COR-L47 (cell line): Measurements from ENCODE around the gene LDLR.

ENCODE experiments used
- DNase-seq: peaks from one replicate; lab custom pipeline; 2025; lab: John Stamatoyannopoulos, UW

Gene LDLR

DNA sequence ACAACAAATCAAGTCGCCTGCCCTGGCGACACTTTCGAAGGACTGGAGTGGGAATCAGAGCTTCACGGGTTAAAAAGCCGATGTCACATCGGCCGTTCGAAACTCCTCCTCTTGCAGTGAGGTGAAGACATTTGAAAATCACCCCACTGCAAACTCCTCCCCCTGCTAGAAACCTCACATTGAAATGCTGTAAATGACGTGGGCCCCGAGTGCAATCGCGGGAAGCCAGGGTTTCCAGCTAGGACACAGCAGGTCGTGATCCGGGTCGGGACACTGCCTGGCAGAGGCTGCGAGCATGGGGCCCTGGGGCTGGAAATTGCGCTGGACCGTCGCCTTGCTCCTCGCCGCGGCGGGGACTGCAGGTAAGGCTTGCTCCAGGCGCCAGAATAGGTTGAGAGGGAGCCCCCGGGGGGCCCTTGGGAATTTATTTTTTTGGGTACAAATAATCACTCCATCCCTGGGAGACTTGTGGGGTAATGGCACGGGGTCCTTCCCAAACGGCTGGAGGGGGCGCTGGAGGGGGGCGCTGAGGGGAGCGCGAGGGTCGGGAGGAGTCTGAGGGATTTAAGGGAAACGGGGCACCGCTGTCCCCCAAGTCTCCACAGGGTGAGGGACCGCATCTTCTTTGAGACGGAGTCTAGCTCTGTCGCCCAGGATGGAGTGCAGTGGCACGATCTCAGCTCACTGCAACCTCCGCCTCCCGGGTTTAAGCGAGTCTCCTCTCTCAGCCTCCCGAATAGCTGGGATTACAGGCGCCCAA is at the start of gene LDLR:
TSS of gene LDLR (plus strand) at position 210 of the 760 bp plus-strand sequence. CDS start at position 296, 86 bp downstream.
- DNase-seq = peak; percentile 79

DNA sequence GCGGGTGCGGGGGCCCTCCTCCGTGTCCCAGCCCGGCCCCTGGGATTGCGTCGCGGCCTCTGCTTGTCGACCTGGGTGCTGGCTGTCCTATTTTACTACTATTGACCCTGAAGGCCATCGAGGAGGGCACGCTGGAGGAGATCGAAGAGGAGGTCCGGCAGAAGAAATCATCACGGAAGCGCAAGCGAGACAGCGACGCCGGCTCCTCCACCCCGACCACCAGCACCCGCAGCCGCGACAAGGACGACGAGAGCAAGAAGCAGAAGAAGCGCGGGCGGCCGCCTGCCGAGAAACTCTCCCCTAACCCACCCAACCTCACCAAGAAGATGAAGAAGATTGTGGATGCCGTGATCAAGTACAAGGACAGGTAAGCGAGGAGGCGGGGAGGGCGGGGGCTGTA is 48.1 kb upstream of the LDLR start:
- no peak for DNase-seq

DNA sequence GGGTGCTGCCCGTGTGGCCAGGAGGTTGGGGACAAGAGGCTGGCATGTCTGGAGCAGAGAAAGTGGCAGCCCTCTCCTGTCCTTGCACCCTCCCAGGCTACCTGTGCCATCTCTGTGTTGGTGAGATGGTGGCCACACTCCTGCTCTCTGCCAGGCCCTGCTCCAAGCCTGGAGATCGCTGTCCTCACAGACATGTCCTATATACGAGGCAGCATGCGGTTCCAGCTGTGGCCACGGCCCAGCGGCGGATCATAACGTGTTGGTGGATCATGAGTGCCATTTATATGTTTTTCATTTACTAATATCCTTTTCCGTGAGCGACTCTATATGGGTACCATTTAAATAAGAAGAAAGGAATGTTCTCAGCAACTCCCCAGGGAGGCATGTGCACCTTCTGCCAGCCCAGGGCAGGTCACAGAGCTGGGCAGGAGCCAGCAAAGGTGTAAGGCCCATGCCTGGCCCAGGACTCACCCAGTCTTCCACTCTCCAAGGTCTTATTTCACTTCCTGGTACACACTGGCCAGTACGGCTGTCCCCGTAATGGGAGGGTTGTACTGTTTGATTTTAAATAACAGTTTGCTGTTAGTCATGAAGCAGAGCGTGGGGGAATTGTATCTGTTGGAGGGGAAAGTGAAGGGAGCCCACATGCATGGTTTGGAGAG is 47.2 kb upstream of the LDLR start:
- no peak for DNase-seq

DNA sequence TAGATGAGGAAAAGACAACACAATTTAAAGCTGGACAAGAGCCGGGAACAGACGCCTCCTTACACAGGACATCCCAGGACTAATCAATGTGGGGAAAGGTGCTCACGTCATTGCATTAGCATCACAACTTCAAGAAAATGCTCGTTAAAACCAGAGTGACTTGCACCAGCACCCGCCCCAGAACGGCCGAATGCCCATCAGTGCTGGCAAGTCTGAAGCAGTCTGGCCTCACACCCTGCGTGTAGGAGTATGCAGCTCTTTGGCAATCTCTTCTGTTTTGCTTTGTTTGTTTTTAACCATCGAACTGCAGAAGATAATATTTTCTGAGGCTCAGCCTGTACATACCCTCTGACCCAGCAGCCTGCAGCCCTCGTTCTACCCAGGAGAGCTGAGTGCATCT is 44.8 kb upstream of the LDLR start:
- DNase-seq = no peak

DNA sequence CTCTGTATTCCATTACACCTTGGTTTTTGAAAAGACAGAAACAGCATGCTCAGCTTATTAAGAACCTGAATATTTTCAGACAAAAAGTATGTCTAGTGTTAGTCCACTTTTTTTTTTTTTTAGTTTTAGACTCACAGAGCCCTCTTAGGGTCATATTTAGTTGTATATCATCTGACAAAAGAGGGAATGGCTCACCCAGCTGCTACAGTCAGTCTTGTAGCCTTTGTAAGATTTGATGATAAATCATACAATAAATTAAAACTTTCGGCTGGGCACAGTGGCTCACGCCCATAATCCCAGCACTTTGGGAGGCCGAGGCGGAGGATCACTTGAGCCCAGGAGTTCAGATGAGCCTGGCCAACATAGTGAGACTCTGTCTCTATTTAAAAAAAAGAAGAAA is 43.7 kb upstream of the LDLR start:
- DNase-seq = no peak

DNA sequence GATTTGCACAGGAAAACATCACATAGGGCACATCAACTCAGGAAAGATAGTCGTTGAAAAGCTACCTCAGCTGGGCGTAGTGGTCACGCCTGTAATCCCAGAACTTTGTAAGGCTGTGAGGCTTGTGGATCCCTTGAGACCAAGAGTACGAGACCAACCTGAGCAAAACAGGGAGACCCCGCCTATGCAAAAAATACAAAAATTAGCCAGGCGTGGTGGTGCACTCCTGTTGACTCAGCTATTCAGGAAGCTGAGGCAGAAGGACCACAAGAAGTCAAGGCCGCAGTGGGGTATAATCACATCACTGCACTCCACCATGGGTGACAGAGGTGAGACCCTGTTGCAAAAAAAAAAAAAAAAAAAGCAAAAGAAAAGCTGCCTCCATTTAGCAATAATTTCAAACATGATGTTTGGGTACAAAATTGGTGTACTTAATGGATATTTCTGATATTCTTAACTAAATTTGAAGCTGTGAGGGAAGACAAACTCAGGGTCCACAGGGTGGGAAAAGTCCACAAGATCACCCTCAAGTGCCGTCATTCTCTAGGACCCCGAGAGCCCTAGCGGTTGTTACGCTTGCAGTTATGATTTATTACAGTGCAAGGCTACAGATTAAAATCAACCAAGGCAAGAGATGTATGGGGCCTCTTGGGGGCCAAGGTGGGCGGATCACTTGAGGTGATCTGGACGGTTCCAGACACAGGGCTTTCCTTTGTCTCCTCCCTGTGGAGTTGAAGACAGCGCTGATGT is 42.5 kb upstream of the LDLR start:
- no peak for DNase-seq

DNA sequence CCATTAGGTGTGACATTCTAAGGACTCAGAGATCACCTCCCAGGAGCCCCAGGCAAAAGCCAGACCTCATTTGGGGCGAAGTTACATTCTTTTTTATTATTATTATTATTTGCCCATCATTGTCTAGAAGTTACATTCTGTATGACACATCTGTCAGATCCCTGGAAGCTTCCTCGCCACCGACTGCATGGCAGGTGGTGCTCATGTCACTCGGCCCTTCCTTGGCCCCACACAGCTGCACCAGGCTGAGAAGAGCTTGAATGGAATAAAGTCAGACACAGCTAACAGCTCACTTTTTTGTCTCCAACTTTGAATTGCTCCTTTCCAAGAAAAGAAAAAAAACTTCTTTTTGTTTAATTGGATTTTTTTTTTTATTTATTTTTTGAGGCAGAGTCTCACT is 41.4 kb upstream of the LDLR start:
- DNase-seq = no peak

DNA sequence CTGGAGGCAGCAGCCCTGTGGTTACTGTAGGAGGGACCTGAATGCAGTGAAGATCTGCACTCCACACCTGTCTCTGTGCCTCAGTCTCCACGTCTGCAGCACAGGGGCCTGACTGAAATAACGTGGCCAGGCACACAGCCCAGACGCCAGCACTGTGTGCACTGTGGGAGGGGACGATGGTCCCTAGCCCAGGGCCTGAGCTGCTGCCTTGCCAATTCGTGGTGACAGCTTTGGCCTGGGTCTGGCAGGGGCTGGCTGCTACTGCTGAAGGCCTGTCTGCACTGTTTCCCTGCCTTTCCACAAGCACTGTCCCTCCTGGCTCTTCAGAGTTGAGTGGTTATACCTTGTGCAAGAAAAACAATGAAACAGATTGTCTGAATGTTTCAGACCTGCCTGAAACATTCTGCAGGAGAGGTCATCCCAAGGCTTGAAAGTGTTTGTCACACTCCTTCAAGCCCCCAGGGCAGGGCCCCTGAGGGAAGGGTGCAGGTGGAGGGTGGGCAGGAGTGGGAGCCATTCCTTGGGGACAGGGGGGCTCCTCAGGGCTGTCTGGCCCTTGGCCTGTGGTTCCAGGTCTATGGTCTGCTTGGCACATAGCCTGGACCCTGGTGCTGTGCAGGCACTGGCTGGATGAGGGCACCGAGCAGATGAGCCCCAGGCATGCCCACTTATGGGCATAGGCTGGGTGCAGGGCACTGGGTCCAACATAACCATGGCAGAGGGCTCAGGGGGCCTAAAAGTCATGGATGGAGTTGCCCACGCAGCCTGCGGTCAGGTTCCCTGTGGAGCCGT is 38.7 kb upstream of the LDLR start:
- no peak for DNase-seq

DNA sequence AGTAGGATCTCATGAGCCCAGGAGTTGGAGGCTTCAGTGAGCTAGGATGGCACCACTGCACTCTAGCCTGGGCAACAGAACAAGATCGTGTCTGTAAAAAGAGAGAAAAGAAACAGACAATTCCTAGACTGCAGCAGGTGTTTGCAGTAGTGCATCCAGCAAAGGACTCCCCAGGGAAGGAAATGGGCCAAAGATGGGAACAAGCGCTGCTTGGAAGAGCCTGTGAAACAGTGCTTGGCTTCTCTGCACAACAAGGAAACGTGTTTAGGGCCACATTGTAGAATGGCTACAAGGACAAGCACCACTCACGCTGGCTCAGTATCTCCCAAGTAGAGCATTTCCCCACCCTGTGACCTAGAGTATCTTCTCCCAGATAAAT is 35.5 kb upstream of the LDLR start:
- no peak for DNase-seq

DNA sequence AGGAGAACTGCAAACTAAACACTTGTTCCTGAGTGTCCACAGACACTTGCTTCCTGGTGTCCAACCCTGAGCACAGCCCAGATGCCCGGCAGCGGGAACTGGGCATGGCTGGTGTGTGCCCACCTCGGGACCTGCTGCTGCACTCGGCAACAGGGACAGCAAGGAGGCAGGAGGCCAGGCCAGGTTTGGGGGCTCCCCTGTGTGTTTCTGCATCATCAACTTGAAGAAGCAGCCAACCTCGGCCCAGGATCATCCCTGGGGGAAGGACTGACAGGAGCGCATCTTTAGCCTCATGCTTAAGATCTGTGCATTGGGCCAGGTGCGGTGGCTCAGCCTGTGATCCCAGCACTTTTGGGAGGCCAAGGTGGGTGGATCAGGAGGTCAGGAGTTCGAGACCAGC is 35.1 kb upstream of the LDLR start:
- no peak for DNase-seq

DNA sequence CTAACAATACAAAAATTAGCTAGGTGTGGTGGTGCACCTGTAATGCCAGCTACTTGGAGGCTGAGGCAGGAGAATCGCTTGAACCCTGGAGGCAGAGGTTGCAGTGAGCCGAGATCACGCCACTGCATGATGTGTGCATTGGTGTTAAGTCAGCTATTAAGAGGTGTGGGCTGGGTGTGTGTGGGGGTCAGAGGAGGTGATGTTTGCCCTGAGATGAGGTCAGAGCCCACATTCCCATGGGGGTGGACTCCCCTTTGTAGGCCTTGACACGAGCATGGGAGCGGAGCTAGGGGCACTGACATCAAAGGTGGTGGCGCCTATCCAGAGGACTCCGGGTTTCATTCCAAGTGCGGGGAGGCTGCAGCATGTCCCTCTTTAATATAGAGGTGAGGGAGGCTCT is 34.6 kb upstream of the LDLR start:
- no peak for DNase-seq

DNA sequence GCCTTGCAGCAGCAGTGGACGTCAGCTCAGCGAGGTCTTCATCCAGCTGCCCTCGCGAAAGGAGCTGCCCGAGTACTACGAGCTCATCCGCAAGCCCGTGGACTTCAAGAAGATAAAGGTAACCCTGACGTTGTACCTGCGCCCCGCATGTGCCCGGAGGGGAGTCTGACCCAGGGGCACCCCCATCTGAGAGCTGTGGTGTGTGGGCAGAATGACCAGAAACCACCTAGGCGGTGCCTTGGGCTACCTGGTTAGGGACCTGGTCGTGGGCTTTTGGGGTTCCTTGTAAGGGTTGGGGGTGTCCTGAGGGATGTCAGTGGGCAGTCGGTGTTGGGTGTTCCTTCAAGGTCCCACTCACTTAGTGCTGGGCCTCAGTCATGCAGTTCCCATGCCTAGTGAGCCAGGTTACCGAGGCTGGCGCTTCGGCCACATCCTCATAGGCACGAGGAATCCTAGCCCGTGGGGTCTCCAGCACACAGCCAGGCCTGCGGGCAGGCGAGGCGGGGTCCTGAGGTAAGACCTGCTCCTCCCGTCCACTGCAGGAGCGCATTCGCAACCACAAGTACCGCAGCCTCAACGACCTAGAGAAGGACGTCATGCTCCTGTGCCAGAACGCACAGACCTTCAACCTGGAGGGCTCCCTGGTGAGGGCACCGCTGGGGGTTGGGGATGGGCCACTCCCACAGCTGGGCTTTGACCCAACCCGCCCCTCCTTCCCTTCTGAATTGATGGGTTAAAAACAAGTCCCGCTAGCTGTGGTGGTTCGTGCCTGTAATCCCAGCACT is 30.8 kb upstream of the LDLR start:
- DNase-seq = no peak

DNA sequence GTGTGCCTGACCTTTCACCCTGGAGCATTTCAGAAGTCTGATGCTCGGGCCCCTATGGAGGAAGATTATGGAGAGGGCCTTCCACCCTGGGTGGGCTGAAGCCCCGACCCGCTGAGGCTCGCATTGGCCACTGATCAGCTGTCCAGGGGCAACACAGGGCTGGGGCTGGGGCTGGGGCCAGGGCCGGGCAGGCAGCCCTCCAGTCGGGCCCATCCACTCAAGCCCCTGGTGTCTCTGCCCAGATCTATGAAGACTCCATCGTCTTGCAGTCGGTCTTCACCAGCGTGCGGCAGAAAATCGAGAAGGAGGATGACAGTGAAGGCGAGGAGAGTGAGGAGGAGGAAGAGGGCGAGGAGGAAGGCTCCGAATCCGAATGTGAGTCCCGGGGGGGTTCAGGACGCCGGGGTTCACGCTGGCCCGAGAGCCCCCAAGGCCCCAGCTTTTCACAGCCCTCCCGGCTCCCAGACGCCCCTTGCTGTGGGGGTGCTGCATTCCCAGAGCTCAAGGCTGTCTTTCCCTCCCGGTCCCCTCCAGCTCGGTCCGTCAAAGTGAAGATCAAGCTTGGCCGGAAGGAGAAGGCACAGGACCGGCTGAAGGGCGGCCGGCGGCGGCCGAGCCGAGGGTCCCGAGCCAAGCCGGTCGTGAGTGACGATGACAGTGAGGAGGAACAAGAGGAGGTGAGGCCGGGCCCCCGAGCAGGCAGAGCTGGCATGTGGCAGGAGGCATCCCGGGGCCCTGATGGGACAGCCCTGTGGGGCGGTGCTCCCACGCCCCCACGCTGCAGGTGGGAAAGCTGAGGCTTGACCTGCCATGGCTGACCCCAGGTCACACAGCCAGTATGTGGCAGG is 29.5 kb upstream of the LDLR start:
- no peak for DNase-seq

DNA sequence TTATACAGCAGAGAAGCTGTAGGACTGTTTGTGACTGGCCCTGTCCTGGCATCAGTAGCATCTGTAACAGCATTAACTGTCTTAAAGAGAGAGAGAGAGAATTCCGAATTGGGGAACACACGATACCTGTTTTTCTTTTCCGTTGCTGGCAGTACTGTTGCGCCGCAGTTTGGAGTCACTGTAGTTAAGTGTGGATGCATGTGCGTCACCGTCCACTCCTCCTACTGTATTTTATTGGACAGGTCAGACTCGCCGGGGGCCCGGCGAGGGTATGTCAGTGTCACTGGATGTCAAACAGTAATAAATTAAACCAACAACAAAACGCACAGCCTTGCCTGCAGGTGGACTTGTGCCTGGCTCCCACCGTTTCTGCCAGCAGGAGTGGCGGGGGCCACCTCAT is 27.3 kb upstream of the LDLR start:
- no peak for DNase-seq

DNA sequence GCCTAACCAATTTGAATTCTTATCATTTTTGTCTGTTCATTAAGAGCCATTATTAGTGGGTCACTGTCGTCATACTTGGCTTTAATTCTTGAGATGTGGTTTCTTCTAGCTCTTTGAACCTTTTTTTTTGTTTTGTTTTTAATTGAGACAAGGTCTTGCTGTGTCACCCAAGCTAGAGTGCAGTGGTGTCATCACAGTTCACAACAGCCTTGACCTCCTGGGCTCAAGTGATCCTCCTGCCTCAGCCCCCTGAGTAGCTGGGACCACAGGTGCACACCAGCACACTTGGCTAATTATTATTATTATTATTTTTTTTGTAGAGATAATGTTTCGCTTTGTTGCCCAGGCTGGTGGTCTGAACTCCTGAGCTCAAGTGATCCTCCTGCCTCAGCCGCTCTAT is 25.8 kb upstream of the LDLR start:
- DNase-seq = no peak

DNA sequence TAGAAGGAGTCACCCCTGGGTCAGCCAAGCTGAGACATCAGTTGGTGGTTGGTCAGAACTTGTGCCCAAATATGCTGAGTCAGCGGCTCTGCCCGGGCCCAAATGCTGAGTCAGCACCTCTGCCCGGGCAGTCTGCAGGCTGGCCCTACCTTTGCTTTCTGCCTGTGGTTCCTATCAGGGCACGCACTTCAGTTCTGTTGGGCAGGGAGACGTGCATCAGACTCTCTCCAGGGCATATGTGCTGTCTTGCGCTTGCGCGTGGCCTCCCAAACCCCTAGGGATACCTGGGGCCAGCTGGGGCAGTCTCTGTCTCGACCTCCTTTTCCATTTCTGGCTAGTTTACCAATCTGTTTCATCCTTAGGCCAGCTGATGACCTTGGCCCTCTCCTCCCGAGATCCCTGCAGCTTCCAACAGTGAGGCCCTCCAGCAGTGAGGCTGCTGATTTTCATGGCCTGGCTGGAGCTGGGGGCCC is 24.4 kb upstream of the LDLR start:
- DNase-seq = no peak

DNA sequence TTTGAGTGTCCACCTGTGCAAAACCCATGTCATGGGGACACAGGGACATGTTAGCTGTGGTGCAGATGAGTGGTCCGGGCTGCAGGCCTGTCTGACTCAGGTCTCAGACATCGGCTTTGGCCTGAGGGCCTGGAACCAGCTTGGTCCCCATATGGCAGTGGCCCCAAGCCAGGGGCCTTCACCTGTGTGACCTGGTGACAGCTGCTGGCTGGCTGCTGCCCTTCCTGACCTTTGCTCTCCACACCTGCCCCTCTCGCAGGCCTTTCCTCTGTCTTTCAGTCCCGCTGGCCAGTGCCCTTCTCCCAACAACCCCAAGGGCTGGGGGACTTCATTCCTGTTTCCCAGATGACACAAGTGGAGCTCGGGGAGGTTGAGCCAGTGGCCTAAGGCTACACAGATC is 22.9 kb upstream of the LDLR start:
- DNase-seq = no peak

DNA sequence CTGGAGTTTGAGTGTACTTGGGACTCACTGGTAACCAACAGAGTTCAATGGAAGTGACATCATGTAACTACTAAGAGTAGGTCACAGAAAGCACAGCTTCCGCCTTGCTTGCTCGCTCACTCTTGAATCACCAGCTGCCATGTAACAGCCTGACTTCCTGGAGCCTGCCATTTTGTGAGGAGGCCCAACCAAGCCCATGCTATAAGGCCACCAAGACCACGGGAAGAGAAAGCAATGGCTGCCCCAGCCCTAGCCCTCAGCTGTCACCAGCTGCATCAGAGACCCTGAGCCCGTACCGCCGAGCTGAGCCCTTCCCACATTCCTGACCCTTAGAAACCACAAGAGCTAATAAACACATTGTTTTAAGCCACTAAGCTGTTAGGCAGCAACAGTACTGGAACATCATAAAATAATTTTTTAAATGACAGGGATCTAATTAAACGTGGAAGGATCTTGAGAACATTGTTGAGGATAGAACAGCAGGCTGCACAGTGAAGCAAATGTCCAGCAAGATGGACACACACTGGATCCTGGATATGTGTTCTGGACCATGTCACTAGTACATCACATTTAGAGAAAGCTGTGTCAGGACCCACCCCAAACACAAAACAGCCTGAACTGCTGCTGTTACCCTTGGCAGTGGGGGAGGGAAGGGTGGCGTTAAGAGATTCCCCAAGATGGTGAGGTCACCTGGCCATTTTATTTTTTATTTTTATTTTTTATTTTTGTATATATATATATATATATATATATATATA is 21.7 kb upstream of the LDLR start:
- DNase-seq = no peak

DNA sequence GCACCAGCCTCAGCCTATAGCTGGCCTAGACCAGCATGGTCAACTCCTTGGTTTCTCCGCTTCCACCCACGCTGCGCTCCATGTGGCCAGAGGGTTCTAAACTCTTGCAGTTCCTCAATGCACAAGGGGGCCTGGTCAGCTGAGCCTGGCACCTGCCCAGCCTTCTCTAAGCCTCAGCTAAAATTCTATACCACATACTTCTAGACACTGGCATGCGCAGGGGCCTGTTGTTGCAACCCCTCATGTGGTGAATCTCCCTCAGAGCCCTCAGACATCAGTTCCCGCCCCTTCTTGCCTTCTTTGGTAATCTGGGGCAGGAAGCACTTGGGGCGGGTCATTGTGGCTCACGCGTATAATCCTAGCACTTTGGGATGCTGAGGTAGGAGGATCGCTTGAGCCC is 19.7 kb upstream of the LDLR start:
- no peak for DNase-seq

DNA sequence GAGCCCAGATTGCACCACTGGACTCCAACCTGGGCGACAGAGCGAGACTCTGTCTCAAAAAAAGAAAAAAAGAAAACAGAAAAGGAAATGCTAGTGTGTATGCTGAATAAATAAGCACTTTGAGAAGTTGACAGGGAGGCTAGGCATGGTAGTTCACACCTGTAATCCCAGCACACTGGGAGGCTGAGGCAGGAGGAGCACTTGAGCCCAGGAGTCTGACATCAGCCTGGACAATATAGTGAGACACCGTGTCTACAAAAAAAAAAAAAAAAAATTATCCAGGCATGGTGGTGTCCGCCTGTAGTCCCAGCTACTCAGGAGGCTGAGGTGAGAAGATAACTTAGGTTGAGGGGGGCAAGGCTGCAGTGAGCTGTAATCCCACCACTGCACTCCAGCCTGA is 19.1 kb upstream of the LDLR start:
- DNase-seq = no peak
